K562 (cell line): ENCODE data around the gene PACSIN1. TPM values are rescaled to one million over a fixed set of nuclear protein-coding genes. Genes with fewer than 3 reads are reported as not detected.

ENCODE experiments used
- CBX5 ChIP-seq: IDR thresholded peaks from 2 replicates; pipeline ENCODE4 v1.6.1; 2014; ENCODE audit warnings: low read depth, borderline replicate concordance
- E2F6 ChIP-seq, 2 experiments: IDR thresholded peaks; 2 replicates each; pipeline ENCODE4 v1.6.1; 2011; ENCODE audit warnings: borderline replicate concordance in 1 of 2, control low read depth in 1 of 2, low read depth in 1 of 2, low read length in 1 of 2, mild to moderate bottlenecking in 1 of 2, mixed read lengths in 1 of 2, moderate library complexity in 1 of 2; ENCODE audit not compliant: insufficient read depth in 1 of 2, insufficient read length in 1 of 2, poor library complexity in 1 of 2, severe bottlenecking in 1 of 2; ENCODE audit errors: extremely low read depth in 1 of 2
- FOXK2 ChIP-seq, 2 experiments: fragments of 450-650 bp; IDR thresholded peaks in 1 of 2; conservative IDR thresholded peaks in 1 of 2; 2 replicates each; pipeline ENCODE4 v1.6.1; 2016; ENCODE audit warnings: low read depth in 2 of 2, mild to moderate bottlenecking in 1 of 2
- IRF1 ChIP-seq: sonication (generic); formaldehyde crosslinking; IDR thresholded peaks from 2 replicates; pipeline ENCODE4 v1.8.0; 2022; ENCODE audit warnings: missing genetic modification reagents, mild to moderate bottlenecking, borderline replicate concordance
- NR3C1 ChIP-seq: sonication (generic); formaldehyde crosslinking; IDR thresholded peaks from 2 replicates; pipeline ENCODE4 v1.8.1; 2022; ENCODE audit warnings: missing genetic modification reagents
- SMARCB1 ChIP-seq: IDR thresholded peaks from 2 replicates; pipeline ENCODE4 v1.6.1; 2011; ENCODE audit warnings: improper control_type of control experiment, low read depth; ENCODE audit not compliant: insufficient read length
- ZNF282 ChIP-seq: sonication (generic); formaldehyde crosslinking; IDR thresholded peaks from 2 replicates; pipeline ENCODE4 v1.8.1; 2023; ENCODE audit warnings: missing genetic modification reagents
- polyA plus RNA-seq, 8 experiments: library from polyadenylated mRNA; depleted of rRNA in 4 of 8; stranded (reverse) in 5 of 8; unstranded in 3 of 8; fragments of >200 nt; fragmentation: Nextera tagmentation in 2 of 8; fragmentation: Illumina TruSeq in 1 of 8; extraction: Ambion mirVana in 2 of 8; extraction: Trizol in 1 of 8; gene quantifications; 2 replicates each; pipeline versions ENCODE4 v1.2.1 to v1.2.3, GENCODE V29; 2011 to 2014; ENCODE audit warnings: inconsistent platforms in 1 of 8, missing spikeins in 1 of 8
- total RNA-seq, 7 experiments: library from RNA; depleted of rRNA in 6 of 7; stranded (reverse); fragments of >200 nt in 6 of 7; fragmentation: Illumina TruSeq in 2 of 7; extraction: Trizol in 2 of 7; gene quantifications; 2 replicates each; pipeline versions ENCODE4 v1.2.1 to v1.2.3, GENCODE V29; 2011 to 2021; ENCODE audit warnings: low replicate concordance in 1 of 7

Gene PACSIN1
- total and polyA plus RNA-seq, 9 of the 15 experiments (the other 6 are each of a cell fraction or from before 2014, with no cell fraction given): 0.01 to 1.7 (median 0.45) TPM

DNA sequence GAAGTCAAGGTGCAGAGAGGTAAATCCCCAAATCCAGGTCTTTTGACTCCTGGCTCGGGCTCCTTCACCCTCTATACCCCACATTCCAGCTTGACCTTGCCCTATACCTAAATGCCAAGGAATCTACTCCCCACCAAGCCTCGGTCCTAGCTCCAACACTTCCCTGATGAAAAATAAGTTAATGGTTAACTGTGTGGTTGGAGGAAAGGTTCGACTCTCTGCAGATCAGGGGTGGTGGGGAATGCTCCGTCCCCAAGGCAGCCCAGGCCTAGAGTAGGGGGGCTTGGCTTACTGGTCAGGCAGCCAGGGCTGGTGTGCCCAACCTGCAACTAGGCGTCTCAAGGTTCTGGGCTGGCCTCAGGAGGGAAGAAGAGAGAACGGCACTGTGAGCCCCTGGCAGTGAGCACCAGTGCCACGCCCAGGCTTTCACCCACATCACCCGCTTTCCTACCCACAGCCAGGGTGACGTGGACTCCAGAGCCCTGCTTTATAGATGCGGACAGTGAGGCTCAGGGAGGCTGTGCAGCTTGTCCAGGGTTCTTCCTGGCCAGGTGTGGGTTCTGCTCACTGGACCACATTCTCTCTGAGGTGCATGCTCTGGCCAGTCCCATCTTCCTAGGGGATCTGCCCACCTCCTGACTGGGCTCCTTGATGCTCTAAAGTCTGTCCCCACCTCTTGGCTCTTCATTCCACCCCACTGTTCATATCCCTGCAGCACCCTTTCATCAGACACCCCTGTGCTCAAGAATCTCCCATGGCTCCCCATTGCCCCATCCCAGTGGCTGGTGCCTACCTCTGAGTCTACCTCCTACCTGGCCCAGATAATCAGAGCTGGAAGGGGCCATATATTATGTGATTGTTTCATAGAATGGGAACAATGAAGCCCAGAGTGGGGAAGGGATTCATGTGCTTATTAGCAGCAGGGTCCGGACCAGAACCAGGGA is 82.1 kb downstream of the PACSIN1 start (continued):
- no peak for TF ChIP-seq E2F6 (IDR thresholded peaks at IDR 0.05; ENCODE audit: borderline replicate concordance in 1 of 2, extremely low read depth in 1 of 2, insufficient read depth in 1 of 2, insufficient read length in 1 of 2, low read depth in 1 of 2, low read length in 1 of 2, poor library complexity in 1 of 2, severe bottlenecking in 1 of 2)
- TF ChIP-seq CBX5: no peak
- TF ChIP-seq ZNF282 (CRISPR knock-in tag): no peak
- TF ChIP-seq SMARCB1: no peak
- TF ChIP-seq NR3C1 (CRISPR knock-in tag): no peak
- no peak for TF ChIP-seq FOXK2 (conservative IDR thresholded peaks at IDR 0.05 in 1 of 2, IDR thresholded peaks at IDR 0.05 in 1 of 2; ENCODE audit: low read depth in 2 of 2)
- TF ChIP-seq IRF1 (CRISPR knock-in tag): no peak
